GM18507 (cell line): ENCODE measurements around the gene TMEM236.
"Not testable (repeated sequence)": the region's sequence is repeated elsewhere in the genome, so short reads cannot be mapped to it uniquely, and the experiment has no call there.

Source experiments
- DNase-seq: peaks from one replicate; pipeline ENCODE4 v3.0.0; 2011; ENCODE audit warnings: low read depth; ENCODE audit not compliant: insufficient read length; ENCODE audit errors: extremely low spot score
- FAIRE-seq: peaks from 2 replicates; lab custom pipeline; 2011; peaks lifted over from hg19 to GRCh38; lab: Jason Lieb, UNC

TMEM236 gene, protein sequence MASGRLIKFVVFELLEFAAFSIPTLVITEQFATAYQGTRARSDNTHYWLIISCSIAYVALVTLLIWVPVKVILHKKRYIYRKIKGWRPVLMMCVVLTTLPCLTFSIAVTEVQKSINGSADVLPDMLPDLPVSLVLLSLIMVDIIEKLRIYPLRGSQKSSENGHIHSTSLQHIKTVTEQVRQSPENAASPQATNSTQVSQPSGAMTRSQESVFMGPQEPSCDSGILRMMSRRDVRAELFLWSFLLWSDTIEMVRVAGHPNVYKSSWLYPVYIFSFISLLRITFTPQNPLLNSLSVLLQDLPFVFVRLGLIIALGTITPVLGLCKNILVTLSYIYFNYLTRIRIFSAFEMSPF

DNA sequence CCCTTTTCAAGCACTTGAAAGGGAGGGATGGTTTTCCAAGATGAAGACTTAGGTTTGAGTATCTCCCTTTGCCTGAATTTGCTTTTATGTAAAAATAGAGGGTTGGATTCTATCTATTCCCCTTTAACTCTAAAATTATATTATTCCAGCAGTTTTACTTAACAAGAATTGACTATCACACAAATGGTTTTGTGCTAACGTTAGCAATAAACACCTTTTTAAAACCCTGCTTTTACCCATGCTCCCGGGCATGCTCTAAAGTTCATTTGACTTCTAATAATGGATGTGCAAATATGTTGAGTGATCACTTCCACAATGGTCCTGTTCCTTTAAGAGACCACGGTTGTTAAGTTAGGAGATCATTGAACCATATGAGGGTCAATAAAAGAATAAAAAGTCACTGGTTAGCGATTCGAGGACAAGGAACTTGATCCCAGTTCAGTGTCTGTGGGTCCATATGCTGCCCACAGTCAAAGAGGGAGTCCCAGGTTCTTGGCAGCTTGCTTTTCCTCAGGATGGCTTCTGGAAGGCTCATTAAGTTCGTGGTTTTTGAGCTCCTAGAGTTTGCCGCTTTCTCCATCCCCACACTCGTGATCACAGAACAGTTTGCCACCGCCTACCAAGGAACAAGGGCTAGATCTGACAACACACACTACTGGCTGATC, at the start of gene TMEM236:
TSS of gene TMEM236 (plus strand) at position 421 of the 665 bp plus-strand sequence. CDS start at position 516, 95 bp downstream.
- FAIRE-seq = no peak
- no peak for DNase-seq

DNA sequence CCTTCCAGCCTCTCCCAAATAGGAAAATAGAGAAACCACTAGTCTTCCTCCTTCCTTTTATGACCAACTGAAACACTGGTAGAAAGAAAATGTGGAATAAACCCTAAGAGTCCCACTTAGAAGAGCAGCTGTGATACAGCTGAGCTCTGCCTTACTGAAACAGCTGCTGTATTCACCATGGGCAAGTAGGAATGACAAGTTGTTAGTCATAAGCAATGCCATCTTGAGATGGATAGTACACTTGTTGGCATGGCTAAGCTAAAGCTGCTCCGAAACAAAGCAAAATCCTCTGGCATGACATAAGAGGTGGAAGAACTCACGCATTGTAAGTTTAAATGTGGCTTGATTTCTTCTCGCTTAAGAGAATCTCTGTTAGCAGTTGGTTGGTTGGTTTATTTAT, 48.3 kb upstream of the TMEM236 start:
- no peak for DNase-seq
- FAIRE-seq = no peak

DNA sequence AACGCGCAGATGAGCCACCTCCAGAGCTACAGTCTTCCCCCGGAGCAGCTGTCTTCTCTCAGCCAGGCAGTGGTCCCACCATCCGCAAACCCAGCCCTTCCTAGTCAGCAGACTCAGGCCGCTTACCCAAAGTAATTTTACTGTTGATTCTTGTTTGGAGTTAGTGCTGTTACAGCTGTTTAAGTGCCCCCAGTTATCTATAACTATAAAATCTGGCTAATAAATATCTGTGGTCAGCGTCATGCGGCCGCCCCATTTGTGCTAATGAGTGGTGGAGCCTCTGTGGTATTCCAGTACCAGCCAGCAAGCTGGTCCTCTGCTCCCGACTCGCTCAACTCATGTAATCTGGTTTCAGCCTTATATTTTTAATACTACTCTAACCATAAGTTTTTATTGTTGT, 43.2 kb upstream of the TMEM236 start:
- DNase-seq = no peak
- FAIRE-seq = no peak

DNA sequence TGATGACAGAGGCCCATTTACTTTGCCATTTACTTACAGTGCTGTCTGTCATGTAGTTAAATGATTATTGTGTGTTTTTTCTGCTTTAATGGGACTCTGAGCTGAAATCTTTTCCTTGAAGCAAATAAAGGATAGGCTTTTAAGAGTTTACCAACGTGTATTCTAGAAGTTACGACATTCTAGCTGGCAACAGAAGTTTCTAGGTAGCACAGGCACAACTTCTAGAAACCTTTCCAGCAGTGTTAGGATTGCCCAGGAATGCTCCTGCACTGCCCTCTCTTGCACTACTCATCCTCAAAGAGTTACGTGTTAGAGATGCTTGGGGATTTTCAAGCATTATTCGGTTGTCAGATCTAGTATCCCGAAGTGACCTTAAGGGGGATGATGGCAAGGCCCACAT, 42.5 kb upstream of the TMEM236 start:
- DNase-seq (no peak), FAIRE-seq (no peak)

DNA sequence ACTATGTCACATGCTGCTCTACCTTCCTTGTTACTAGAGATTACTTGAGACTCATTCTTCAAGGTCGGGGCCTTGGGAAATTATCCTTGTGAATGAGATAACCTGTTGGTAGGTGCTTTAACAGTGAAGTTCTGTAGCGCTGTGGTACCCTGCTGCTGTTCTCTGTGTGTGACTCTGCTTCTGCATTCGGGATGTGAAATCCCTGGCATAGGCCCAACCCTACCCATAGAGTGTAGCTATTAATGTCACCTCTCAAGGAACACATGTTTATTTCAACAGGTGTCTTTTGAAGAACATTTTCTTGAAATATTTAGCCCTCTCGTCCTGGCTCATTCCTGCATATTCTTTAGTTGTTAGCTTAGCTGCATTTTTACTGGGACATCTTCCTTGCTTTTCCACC, 41.8 kb upstream of the TMEM236 start:
- FAIRE-seq (no peak), DNase-seq (no peak)

DNA sequence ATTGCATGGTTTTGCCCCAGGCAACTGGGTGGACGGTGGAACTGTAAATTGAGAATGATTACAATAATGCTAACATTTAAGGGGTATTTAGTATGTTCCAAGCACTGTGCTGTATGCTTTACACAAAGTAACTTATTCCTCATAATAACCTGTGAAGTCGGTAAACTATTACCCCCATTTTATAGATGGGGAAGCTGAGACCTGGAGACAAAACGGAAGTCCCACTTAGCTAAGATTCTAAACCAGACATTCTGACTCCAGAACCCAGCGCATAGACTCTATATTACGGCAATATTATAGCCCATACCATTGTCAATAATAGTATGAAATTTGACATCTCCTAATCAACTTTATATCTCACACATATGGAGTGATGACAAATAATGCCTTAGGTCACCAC, 39.9 kb upstream of the TMEM236 start:
- no peak for DNase-seq
- FAIRE-seq = no peak

DNA sequence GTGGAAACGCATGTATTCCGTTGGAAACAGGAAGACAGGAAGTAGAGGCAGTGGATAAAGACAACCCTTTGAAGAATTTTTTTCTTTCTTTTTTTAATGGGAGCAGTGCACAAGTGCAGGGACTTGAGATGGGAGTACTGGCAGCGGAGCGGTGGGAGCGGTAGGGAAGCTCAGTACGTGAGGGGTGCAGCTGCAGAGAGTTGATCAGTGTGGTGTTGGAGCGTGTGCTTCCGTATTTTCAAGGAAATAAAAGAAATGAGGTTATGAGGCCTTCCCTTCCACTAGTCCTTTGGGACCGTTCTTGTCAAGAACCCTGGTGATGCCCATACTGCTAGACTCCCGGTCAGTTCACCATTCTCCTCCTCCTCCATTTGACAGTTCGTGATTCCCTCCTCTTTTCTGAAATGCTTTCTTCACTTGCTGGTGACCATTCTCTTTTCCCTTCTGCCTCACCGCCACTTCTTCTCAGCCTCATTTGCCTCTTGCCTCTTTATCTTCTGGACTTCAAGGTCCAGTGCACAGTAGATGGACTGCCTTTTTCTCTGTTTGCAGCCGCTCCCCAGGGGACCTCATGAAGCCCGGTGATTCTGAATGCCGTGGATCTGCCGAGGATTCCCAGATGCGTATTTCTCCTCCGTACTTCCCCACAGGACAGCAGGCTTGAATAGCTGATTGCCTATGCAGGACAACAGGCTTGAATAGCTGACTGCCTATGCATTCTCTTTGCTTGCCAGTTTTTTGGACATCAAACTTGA, 39.1 kb upstream of the TMEM236 start:
- no peak for FAIRE-seq

DNA sequence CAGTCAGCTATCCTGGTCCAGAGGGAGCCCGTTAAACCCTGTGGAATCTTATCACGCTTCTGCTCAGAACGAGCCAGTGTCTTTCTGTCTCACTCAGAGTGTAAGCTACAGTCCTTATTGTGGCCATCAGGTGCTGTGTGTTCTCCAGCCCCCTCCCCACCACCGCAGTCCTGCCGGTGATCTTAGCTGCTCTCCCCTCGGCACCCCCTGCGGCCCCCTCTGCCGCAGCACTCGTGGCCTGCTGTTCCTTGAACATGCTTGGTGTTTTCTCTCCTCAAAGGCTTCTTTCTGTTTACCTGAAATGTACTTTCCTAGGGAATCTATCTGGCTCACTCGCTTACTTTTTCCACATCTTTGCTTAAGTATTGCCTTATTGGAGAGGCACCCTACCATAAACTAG, 38.2 kb upstream of the TMEM236 start:
- FAIRE-seq (no peak), DNase-seq (no peak)

More for the DNA sequence above, 39.1 kb upstream of the TMEM236 start:
- DNase-seq = no peak

DNA sequence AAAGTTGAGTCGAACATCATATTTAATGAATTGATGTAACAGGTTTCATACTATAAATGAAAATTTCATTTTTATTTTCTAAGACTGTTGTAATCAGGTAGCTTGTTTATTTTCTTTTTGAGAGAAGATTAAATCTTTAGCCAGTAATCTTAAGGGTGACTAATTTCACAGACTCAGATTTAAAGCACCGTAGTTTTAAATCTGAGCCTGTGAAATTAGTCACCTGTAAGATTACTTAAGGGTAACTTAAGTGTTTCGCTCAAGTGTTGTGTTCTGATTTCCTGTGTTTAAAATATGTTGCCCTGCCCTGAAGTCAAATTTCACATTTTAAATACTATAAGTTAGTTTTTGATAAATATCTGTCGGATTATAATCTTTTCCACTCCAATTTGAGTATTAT, 35.8 kb upstream of the TMEM236 start:
- no peak for FAIRE-seq
- DNase-seq = no peak

DNA sequence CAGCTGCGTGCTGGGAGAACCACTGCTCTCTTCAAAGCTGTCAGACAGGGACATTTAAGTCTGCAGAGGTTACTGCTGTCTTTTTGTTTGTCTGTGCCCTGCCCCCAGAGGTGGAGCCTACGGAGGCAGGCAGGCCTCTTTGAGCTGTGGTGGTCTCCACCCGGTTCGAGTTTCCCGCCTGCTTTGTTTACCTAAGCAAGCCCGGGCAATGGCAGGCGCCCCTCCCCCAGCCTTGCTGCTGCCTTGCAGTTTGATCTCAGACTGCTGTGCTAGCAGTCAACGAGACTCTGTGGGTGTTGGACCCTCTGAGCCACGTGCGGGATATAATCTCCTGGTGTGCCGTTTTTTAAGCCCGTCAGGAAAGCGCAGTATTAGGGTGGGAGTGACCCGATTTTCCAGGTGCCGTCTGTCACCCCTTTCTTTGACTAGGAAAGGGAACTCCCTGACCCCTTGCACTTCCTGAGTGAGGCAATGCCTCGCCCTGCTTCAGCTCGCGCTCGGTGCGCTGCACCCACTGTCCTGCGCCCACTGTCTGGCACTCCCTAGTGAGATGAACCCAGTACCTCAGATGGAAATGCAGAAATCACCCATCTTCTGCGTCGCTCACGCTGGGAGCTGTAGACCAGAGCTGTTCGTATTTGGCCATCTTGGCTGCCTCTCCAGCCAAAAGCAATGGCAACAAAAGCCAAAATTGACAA, 29.5 kb upstream of the TMEM236 start:
- FAIRE-seq, DNase-seq: not testable (repeated sequence)

DNA sequence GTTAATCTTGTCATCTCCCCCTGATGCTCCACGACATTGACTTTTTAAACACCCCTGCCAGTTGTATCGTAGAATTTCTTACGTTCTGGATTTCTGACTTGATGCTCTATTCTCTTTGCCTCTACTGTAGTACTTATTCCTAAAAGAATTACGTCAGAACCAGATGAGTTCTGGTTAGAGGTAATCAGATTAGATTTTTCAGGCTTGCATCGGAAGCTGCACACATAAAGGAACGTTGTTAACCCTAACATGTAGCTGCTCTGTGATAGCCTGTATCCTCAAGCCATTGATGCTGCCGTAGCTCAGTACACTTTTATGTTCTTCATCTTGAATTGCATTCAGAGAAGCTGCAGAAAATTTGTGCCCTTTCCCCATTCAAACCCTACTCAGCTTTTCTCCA, 26.3 kb upstream of the TMEM236 start:
- FAIRE-seq (no peak), DNase-seq (no peak)

DNA sequence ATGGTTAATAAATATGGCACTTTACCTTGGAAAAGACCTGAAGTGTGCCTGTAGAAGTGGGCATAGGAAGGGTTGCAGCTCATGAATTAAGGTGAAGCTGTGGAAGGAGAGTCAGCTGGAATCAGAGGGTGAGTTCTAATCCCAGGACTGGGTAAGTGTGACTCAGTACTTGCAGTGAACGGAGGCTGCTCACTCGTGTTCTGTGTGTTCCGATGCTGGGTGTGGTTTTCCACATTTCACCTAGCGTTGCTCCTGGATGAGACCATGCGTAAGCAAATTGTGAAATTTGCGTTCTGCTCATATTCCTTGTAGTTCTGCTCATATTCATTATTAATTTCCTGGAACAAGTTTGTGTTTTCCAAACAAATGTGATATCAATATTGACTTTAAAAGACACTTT, 22.4 kb upstream of the TMEM236 start:
- FAIRE-seq (no peak), DNase-seq (no peak)

DNA sequence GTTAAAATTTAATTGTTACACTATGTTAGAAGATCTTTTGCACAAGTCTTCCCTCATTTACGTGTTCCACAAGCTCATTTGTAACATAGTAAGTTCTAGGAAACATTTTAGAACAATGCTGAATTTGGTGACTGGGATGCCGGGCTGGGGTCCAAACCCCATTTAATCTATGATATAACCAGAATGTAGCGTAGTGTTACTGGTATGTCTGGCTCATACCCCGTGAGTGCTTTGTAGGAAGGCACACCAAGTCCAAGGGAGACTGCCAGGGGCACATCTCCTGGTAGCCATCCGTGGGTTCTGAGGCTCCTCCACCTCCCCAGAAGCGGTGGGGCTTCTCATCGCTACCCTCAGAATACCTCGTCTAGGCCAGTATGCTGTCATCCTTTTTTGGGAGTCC, 21.3 kb upstream of the TMEM236 start:
- no peak for FAIRE-seq

DNA sequence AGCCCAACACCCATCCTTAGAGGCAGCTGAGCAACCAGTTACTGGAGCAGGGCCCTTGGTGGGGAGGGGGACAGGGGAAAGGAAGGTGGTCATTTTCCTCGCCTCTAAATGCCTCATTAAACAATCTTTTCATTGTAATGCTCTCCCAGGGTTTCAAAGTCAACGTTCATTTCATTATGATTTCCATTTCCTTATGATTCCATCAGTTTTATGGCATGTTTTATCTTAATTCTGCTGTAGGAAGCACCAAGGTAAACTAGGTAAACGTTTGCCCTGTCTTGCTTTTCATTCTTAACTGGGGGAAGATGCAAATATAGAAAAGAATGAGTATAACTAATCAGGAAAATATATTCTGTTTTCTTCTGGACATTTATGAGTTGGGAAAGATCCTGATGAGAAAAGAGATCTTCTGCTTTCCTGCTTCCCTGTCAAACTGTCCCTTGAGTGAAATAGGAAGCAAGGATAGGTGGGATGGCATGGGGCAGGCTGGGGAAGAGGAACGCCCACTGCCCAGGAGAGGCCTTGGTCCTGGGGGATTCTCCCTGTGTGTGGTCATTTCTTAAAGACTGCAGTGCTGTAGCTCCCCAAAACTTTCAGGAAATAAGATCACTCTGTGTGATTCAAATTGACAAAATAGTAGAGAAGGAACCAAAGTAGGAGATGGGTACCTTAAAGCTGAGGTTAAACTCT, 20.5 kb upstream of the TMEM236 start:
- DNase-seq = no peak
- no peak for FAIRE-seq

More for the DNA sequence above, 21.3 kb upstream of the TMEM236 start:
- DNase-seq = no peak

DNA sequence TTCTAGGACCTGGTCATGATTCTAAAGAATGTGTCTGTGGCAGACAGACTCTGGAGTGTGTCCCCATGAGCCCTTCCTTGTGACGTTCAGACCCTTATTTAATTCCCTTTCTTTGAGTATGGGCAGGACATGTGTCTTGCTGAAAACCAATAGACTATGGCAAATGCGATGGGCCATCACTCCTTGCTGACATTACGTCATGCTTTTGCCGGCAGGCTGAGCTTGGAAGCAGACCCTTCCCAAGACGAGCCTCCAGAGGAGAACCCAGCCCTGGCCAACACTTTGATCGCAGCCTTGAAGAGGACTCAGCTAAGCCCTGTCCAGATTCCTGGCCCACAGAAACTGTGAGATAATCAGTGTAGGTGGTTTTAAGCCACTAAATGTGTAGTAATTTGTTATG, 18.4 kb upstream of the TMEM236 start:
- no peak for DNase-seq
- FAIRE-seq = no peak

DNA sequence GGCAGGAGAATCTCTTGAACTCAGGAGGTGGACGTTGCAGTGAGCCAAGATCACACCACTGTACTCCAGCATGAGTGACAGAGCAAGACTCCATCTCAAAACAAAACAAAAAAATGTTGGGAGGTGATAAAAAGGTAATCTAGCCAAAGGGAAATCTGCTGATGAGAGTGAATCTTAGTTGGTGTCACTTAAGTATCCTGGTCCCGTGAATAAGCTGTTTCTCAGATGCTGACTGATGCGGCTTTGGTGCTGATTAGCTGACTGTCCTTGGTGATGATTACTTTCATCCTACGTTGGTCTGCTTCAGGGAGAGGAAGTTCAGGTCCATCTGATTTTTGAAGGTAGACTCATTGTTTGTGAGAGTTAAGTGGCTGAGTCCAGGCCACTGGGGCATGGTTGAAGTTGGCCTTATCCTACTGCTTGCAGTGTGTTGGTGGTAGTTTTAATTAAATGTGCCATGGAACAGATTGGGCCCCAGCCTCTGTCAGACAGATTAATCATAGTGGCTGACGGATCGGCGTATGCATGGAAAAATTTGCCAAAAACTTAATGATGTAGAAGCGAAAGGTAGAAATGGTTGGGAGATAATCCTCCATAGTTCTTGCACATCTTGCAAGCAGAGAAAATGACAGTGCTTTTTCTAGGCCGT, 17.4 kb upstream of the TMEM236 start:
- no peak for DNase-seq
- FAIRE-seq = no peak

DNA sequence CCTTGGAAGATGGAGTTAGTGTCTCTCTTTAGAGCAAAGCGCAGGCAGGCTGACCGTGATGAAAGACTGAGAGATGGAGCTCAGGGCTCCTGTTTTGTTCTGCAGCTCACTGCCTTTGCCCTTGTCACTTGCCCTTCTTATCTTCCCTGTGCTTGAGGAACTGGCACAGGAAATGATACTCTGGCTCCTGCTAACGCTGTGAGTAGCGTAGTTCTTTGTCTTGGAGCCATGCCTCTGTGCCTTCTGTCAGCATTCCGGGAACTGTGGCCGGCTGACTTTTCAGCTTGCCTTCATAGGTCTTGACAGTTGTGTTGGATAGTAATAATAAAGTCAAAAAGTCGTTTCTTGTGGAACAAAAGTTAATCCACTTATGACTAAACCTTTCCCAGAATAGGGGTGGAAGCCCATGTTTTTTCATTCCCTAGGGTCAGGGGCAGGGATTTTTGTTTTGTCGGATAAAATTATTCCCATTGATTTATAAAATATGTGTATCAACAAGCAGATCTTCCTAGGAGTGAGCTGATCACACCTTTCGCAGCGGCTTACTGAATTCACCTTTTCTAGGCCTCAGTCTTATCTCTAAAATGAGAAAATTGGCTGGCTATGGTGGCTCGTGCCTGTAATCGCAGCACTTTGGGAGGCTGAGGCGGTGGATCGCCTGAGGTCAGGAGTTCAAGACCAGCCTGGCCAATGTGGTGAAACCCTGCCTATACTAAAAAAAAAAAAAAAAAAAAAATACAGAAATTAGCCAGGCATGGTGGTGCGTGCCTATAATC, 16.6 kb upstream of the TMEM236 start:
- FAIRE-seq (no peak), DNase-seq (no peak)

DNA sequence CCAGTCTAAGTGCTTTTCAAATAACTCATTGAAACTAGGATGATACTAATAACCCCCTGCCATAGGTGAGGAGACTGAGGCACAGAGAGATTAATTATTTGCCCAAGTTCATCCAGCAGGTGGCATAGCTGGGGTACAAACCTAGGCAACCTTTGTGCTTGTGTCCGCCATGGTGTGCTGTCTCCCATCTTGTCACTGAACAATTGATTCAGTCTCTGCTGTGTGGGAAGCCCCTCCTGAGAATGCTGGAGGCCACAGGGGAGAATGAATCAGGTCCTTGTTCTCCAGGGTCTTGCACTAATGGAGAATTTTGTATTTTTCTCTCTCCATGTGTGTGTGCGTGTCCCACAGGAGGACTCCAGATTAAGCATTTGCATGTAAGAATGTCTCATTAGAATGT, 15.8 kb upstream of the TMEM236 start:
- FAIRE-seq (no peak), DNase-seq (no peak)
